Measurements from ENCODE around the gene PCYT1B. TPM values are rescaled to one million over a fixed set of nuclear protein-coding genes. Genes with fewer than 3 reads are reported as not detected.

PCYT1B gene
- polyA plus RNA-seq, 4 donors: 2.7 to 3.3 (median 2.8) TPM

- DNase-seq (ENCODE audit: low read depth in 4 of 4, low spot score in 3 of 4): no peak
Measured at GRCh38 chrX:24536551-24536950, 110.6 kb downstream of the PCYT1B start.

- DNase-seq (ENCODE audit: low read depth in 4 of 4, low spot score in 3 of 4): no peak
Measured at GRCh38 chrX:24528605-24529004, 118.5 kb downstream of the PCYT1B start.

- no peak for DNase-seq (ENCODE audit: low read depth in 4 of 4, low spot score in 3 of 4)
Measured at GRCh38 chrX:24526616-24527015, 120.5 kb downstream of the PCYT1B start.

GRCh38 chrX:24525455-24525854 is 121.7 kb downstream of the PCYT1B start:
- DNase-seq (ENCODE audit: low read depth in 4 of 4, low spot score in 3 of 4): no peak

GRCh38 chrX:24520472-24520871 is 126.7 kb downstream of the PCYT1B start:
- DNase-seq (ENCODE audit: low read depth in 4 of 4, low spot score in 3 of 4): no peak

GRCh38 chrX:24515447-24515846 is 131.7 kb downstream of the PCYT1B start:
- no peak for DNase-seq (ENCODE audit: low read depth in 4 of 4, low spot score in 3 of 4)

GRCh38 chrX:24513416-24513815 is 133.7 kb downstream of the PCYT1B start:
- no peak for DNase-seq (ENCODE audit: low read depth in 4 of 4, low spot score in 3 of 4)

- DNase-seq (ENCODE audit: low read depth in 4 of 4, low spot score in 3 of 4): no peak
Measured at GRCh38 chrX:24508375-24508774, 138.8 kb downstream of the PCYT1B start.

Other genes with a start within 250 kb of the PCYT1B start
- 1 to 10 TPM; 9.1 to 9.8 (median 9.6) TPM for gene PDK3, start 182.1 kb downstream of the PCYT1B start, polyA plus RNA-seq (ENCODE audit: insufficient read length in 4 of 4)
- 10 to 100 TPM; 15.4 to 18.9 (median 18.4) TPM for gene POLA1, start 46.6 kb upstream of the PCYT1B start, polyA plus RNA-seq (ENCODE audit: insufficient read length in 4 of 4)

Data from right renal pelvis (tissue), 4 donors.